ENCODE measurements around the gene NPDC1.
"Not testable (repeated sequence)": the region's sequence is repeated elsewhere in the genome, so short reads cannot be mapped to it uniquely, and the experiment has no call there.

NPDC1 gene

GRCh38 chr9:137040568-137040967 is 5.4 kb downstream of the NPDC1 start:
- DNase-seq (ENCODE audit: low read depth in 2 of 2), result no peak

- DNase-seq (ENCODE audit: low read depth in 2 of 2), result no peak
Measured at GRCh38 chr9:137039611-137040366, 6.2 kb downstream of the NPDC1 start.

DNA sequence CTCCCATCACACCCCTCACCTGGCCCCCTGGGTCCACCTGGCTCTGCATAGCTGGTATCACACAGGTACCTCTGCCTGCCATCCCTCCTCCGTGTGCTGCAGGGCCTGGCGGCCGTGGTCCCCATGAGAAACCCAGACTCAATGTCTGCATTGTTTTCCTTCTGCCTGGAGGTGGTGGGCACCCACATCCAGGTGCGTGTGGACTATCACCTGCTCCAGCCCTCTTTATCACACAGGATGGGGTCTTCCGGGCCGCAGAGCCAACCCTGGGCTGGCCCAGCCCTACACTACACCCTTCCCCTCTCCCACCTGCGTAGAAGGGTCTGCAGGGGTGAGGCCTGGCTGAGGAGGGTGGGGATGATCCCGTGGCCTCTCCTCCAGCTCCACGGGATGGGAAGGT is 7.1 kb downstream of the NPDC1 start:
- no peak for DNase-seq (ENCODE audit: low read depth in 2 of 2)

DNA sequence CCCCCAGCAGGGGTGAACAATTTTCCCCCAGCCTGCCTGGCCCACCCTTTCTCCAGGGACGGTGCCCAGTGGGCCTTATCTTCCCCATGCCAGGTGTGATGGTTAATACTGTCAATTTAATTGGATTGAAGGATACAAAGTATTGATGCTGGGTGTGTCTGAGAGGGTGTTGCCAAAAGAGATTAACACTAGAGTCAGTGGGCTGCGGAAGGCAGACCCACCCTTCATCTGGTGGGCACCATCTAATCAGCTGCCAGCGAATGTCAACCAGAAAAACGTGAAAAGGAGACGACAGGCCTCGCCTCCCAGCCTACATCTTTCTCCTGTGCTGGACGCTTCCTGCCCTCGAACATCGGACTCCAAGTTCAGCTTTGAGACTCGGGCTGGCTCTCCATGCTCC is 8.5 kb downstream of the NPDC1 start:
- DNase-seq (ENCODE audit: low read depth in 2 of 2), result no peak

GRCh38 chr9:137037035-137037434 is 8.9 kb downstream of the NPDC1 start:
- DNase-seq (ENCODE audit: low read depth in 2 of 2), result no peak

DNA sequence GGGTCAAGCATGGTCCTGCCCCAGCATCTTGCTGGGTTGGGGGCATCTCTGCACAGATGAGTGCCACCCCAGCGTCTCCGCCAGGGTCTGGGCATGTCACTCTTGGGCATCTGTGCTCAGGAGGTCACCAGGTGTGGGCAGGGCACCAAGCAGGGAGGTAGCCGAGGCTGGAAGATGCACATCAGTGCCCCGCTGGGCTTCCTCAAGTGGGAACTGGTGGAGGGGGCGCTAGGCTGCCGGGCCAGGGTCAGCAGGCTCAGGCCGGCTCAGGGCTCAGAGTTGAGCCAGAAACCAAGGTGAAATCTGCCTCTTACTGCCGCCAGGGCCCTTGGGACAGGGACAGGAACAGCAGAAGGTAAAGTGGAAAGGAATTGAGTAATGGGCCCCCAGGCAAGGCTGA is 10.0 kb downstream of the NPDC1 start:
- no peak for DNase-seq (ENCODE audit: low read depth in 2 of 2)

GRCh38 chr9:137035507-137035834 is 10.5 kb downstream of the NPDC1 start:
- DNase-seq (ENCODE audit: low read depth in 2 of 2), result no peak

DNA sequence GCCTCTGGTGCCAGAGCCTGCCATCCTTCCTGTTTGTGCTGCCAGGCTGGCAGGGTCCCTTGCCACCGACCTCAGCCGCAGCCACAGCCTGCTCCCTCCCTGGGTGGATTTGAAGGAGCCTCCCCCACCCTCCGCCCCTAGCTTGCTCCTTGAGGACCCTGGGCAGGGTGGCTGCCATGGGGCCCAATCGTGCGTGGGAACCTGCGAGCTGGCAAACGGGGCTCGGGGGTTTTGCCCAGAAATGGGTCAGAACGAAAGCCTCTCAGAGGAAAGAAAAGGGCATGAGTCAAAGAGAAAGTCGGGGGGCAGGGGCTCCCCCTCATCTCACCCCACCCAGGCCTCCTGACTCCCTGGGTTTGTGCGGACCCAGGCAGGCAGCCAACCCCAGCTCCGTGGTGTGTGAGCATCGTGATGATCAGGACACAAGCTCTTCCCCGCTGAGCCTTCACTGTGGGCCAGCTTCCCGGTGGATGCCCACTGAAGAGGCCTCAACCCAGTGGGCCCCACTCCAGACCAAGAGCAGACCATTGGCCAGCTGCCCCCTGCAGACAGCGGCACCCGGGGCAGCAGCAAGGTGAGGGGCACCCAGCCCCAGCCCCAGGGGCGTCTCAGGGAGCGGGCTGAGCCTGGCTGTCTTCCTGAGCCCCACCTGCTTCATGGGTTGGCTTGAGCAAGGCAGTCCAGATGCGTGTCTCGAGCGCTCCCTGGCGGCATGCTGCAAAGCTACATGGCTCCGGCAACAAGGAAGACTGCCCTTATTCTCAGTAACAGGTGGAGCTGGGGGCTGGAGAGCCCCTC is 11.1 kb downstream of the NPDC1 start:
- peak; percentile 66 to 86 for DNase-seq (ENCODE audit: low read depth in 2 of 2)

- no peak for DNase-seq (ENCODE audit: low read depth in 2 of 2)
Measured at GRCh38 chr9:137034039-137034708, 11.8 kb downstream of the NPDC1 start.

DNA sequence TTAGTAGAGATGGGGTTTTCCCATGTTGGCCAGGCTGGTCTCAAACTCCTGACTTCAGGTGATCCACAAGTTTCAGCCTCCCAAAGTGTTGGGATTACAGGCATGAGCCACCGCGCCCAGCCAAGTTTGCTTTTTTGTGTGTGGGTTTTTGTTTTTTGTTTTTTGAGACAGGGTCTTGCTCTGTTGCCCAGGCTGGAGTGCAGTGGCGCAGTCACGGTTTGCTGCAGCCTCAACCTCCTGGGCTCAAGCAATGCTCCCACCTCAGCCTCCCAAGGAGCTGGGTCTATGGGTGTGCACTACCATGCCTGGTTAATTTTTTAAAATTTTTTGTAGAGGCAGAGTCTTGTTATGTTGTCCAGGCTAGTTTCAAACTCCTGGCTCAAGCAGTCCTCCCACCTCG is 12.5 kb downstream of the NPDC1 start:
- DNase-seq (ENCODE audit: low read depth in 2 of 2), result not testable (repeated sequence)

- no peak for DNase-seq (ENCODE audit: low read depth in 2 of 2)
Measured at GRCh38 chr9:137032858-137033257, 13.1 kb downstream of the NPDC1 start.

DNA sequence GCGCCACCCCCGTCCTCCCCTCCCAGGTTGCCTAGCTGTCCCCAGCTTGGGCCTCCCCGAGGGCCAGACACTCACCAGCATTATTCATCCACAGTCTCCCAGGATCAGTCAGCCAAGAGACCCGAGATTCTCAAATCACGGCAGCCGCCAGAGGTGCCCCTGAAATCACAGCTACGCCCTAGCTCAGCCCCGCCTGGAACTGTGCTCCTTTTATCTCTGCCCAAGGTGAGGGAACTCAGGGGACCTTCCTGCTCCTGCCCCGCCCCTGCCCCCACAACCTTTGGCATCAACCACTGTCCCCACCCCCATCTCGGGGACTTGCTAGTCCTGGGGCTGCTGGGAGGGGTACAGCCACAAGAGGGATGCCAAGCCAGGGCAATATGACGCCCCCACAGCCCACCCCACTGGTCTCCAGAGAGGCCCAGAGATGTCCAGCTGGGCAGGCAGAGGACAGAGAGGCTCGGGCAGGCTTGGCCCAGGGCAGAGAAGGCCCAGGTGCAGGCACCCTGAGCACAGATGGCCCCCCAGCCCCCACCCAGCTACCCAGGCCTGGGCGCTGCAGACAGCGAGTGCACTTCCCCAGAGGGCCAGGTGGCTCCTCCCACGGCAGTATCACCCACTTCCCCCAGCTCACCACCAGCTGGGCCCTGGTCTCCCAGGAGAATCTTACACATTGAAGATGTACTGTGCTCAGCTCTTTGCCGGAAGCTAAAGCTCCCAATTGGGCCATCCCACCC is 13.9 kb downstream of the NPDC1 start, which contains the start of gene FUT7:
Gene FUT7 (minus strand): TSS at position 185 of the 737 bp plus-strand sequence. CDS start 97 bp downstream, at position 88.
- peak in 1 of 2 experiments; percentile 25 for DNase-seq (ENCODE audit: low read depth in 2 of 2)

GRCh38 chr9:137030538-137031527 is 15.1 kb downstream of the NPDC1 start:
- peak in 1 of 2 experiments; percentile 33 for DNase-seq (ENCODE audit: low read depth in 2 of 2)

GRCh38 chr9:137030006-137030405 is 16.0 kb downstream of the NPDC1 start:
- DNase-seq (ENCODE audit: low read depth in 2 of 2), result no peak

- DNase-seq (ENCODE audit: low read depth in 2 of 2), result peak; percentile 51 to 76
Measured at GRCh38 chr9:137029058-137029936, 16.7 kb downstream of the NPDC1 start.

DNA sequence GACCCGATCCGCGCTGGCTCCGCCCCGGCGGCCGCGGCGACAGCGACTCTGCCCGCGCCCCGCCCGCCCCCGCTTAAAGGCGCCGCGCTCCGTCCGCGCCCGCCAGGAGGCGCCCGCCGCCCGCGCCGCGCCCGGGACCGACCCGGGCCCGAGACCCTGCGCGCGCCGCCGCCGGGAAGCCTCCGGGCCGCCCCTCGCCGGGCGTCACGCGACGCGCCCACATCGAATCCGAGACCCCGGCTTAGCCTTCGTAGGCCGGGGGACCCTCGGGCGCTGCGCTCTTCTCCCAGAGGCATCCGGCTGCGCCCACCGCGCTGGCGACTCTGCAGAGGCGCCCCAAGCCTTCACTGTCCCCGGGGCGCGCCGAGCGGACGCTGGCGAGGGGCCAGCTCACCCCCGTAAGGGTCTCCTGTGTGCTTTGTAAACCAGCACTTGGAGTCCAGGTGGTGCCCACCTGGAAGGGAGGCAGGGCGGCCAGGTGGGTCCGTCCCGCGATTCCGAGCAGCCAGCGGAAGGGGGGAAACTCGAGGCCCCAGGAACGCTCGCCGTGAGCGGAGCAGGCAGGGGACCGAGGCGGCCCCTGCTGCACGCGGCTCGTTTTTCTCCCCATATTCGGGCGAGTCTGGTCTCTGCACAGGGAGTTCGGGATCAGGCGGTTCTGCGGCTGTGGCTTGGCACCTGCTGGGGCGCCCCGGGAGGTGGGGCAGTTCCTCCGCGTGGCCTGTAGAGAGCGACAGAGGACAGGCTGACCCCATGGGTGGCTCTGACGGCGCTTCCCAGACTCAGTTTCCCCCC is 17.5 kb downstream of the NPDC1 start:
- DNase-seq (ENCODE audit: low read depth in 2 of 2), result peak; percentile 32 to 53

- no peak for DNase-seq (ENCODE audit: low read depth in 2 of 2)
Measured at GRCh38 chr9:137027369-137028262, 18.4 kb downstream of the NPDC1 start, which contains the start of gene ABCA2. TSS of gene ABCA2 (minus strand) at chr9:137028237. CDS start at chr9:137028140, 97 bp downstream.

- no peak for DNase-seq (ENCODE audit: low read depth in 2 of 2)
Measured at GRCh38 chr9:137026828-137027227, 19.1 kb downstream of the NPDC1 start.

All from stimulated activated CD4-positive, alpha-beta T cell treated with anti-CD3 and anti-CD28 coated beads, Interleukin-12 subunit alpha, Interleukin-12 subunit beta, amount 100 ng/mL, for 24 hours (primary cell).